Measurements from ENCODE around the gene ACTRT2.

- no peak for TF ChIP-seq CTCF (IDR thresholded peaks at IDR 0.05; ENCODE audit: poor library complexity)
- no peak for TF ChIP-seq EZH2 (IDR thresholded peaks at IDR 0.05; ENCODE audit: borderline replicate concordance)
- no peak for TF ChIP-seq EZH2phosphoT487 (IDR thresholded peaks at IDR 0.05; ENCODE audit: low read depth, severe bottlenecking, unreplicated experiment)
Observed at GRCh38 chr1:2981388-2981787, 39.9 kb upstream of the ACTRT2 start.

Measured in hepatocyte (in vitro differentiated cells).